ENCODE data around the gene RAC2. TPM values are rescaled to one million over a fixed set of nuclear protein-coding genes. Genes with fewer than 3 reads are reported as not detected.

Gene RAC2
- total RNA-seq, 1 experiment from 2014 or later: 90.5 TPM

DNA sequence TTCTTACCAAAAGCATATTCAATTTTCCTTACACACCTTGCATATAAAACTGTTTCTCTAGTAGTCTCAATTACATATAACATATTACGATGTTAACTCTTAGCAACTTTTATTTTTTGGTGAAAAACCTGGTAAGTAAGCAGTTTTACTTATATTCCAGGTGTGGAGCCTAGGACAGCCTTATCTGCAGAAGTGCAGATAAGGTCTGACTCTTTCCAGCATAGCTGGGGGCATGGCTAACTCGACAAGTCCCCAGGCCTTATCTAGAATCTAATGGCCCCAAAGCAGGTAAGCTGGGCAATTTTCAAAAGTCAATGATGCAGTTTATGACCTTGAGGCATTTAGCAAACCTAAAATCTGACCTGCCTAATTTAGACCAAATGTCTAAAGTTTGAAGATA is 51.9 kb downstream of the RAC2 start:
- H3K36me3 ChIP-seq (ENCODE audit: low read depth): no peaks in the 10 kb centered on the region; the same call in 1 of the 2 replicates
- TF ChIP-seq, protein P1, sequence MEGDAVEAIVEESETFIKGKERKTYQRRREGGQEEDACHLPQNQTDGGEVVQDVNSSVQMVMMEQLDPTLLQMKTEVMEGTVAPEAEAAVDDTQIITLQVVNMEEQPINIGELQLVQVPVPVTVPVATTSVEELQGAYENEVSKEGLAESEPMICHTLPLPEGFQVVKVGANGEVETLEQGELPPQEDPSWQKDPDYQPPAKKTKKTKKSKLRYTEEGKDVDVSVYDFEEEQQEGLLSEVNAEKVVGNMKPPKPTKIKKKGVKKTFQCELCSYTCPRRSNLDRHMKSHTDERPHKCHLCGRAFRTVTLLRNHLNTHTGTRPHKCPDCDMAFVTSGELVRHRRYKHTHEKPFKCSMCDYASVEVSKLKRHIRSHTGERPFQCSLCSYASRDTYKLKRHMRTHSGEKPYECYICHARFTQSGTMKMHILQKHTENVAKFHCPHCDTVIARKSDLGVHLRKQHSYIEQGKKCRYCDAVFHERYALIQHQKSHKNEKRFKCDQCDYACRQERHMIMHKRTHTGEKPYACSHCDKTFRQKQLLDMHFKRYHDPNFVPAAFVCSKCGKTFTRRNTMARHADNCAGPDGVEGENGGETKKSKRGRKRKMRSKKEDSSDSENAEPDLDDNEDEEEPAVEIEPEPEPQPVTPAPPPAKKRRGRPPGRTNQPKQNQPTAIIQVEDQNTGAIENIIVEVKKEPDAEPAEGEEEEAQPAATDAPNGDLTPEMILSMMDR (conservative IDR thresholded peaks at IDR 0.05): no peak
- no peak for TF ChIP-seq EZH2 (IDR thresholded peaks at IDR 0.05; ENCODE audit: low read depth)
- H3K79me2 ChIP-seq (ENCODE audit: low read depth): peaks cover 34% of the 10 kb centered on the region
- peaks cover 79% of the 10 kb centered on the region for H3F3A ChIP-seq (ENCODE audit: insufficient read depth, low read depth)
- CTCF ChIA-PET: no interaction called here
- H3K27me3 ChIP-seq (ENCODE audit: insufficient read depth, low read depth): no peaks in the 10 kb centered on the region
- intact Hi-C loops (cut with micrococcal nuclease; ENCODE audit: unreplicated experiment): loop anchor here (10.0 kb wide), 1 partner anchor 263 kb away; no protein-coding TSS in a partner anchor
- no peak for DNase-seq
- H3K4me3 ChIP-seq: no peak overlapping the region
- no TSS peak for BruUV-seq (replicated peaks)
- peak overlapping the region; percentile 94 for H3K27ac ChIP-seq
- H2AFZ ChIP-seq: no peak overlapping the region
- no peaks in the 10 kb centered on the region for H3K9me3 ChIP-seq (ENCODE audit: insufficient read depth, low read depth)
- H3K4me2 ChIP-seq: peak overlapping the region; percentile 77
- H3K9me2 ChIP-seq (ENCODE audit: insufficient read depth): no peaks in the 10 kb centered on the region
- no peaks in the 10 kb centered on the region for H4K20me1 ChIP-seq (ENCODE audit: insufficient read depth)
- POLR2A ChIA-PET (ENCODE audit: unreplicated experiment): interaction anchor here (0.6 kb wide), 1 partner anchor 18 kb away, joined by 3 read pairs; no protein-coding TSS in a partner anchor
- H3K4me1 ChIP-seq (replicated peaks; ENCODE audit: insufficient read depth): peaks cover 90% of the 10 kb centered on the region

DNA sequence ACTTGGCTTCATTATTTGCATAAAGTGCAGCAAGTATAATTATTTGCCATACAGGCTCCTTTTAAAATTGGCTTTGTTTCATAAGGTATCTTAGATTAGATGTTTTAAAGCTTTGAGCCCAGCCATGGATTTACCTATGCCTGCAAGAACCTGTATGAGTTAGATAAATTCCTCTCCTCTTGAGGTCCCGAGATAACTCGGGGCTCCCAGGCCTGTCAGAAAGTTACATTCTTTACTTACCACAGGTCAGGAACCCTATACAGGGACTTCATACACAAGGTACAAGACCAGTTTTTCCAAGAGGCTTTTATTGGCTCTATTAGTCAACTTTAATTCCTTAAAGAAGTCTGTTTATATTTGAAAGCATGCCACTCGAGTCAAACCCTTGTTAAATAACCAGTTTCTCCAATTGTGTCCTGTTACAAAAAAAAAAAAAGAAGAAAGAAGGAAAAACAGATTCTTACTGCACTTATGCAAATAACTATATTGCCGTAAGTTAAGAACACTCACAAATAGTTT is 53.7 kb downstream of the RAC2 start:
- POLR2A ChIA-PET (ENCODE audit: unreplicated experiment): interaction anchor here (0.6 to 0.7 kb wide), 2 partner anchors 8 to 628 kb away, joined by 3 to 8 read pairs; no protein-coding TSS in a partner anchor
- Histone ChIP-seq H3K27ac (peak overlapping the region; percentile 94), H3K4me3 (peak overlapping the region; percentile 65), H3K27me3 (ENCODE audit: insufficient read depth, low read depth) (no peaks in the 10 kb centered on the region), H3K9me2 (ENCODE audit: insufficient read depth) (no peaks in the 10 kb centered on the region), H4K20me1 (ENCODE audit: insufficient read depth) (no peaks in the 10 kb centered on the region), H3K4me2 (peak overlapping the region; percentile 77), H2AFZ (no peak overlapping the region), H3F3A (ENCODE audit: insufficient read depth, low read depth) (peaks cover 73% of the 10 kb centered on the region), H3K4me1 (replicated peaks; ENCODE audit: insufficient read depth) (peaks cover 86% of the 10 kb centered on the region), H3K79me2 (ENCODE audit: low read depth) (peaks cover 41% of the 10 kb centered on the region), H3K9me3 (ENCODE audit: insufficient read depth, low read depth) (no peaks in the 10 kb centered on the region), H3K36me3 (ENCODE audit: low read depth) (no peaks in the 10 kb centered on the region; the same call in 1 of the 2 replicates)
- TF ChIP-seq EZH2 (IDR thresholded peaks at IDR 0.05; ENCODE audit: low read depth): no peak
- TF ChIP-seq, protein P1 (conservative IDR thresholded peaks at IDR 0.05): no peak
- DNase-seq: peak; percentile 58 to 100
- intact Hi-C loops (cut with micrococcal nuclease; ENCODE audit: unreplicated experiment): loop anchor here (10.0 kb wide), 1 partner anchor 264 kb away; no protein-coding TSS in a partner anchor
- BruUV-seq (replicated peaks): no TSS peak
- CTCF ChIA-PET: interaction anchor here (1.4 kb wide), 1 partner anchor 12 kb away, joined by 5 read pairs; no protein-coding TSS in a partner anchor

DNA sequence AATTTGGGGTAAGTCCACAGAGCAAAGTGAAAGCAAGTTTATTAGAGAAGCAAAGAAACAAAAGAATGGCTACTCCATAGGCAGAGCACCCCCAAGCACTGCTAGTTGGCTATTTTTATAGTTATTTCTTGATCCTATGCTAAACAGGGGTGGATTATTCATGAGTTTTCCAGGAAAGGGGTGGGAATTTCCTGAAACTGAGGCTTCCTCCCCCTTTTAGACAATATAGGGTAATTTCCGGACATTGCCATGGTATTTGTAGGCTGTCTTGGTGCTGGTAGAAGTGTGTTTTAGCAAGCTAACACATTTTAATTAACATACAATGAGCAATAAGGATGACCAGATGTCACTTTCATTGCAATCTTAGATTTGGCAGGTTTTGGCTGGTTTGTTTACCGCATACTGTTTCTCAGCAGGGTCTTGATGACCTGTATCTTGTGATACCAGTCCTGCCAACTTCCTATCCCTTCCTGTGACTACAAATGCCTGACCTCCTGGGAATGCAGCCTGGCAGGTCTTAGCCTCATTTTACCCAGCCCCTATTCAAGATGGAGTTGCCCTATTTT is 55.1 kb downstream of the RAC2 start:
- H3K27me3 ChIP-seq (ENCODE audit: insufficient read depth, low read depth): no peaks in the 10 kb centered on the region
- H3K36me3 ChIP-seq (ENCODE audit: low read depth): no peaks in the 10 kb centered on the region; the same call in 1 of the 2 replicates
- no peaks in the 10 kb centered on the region for H3K9me2 ChIP-seq (ENCODE audit: insufficient read depth)
- ChIA-PET POLR2A (ENCODE audit: unreplicated experiment) (no interaction called here), CTCF (no interaction called here)
- intact Hi-C loops (cut with micrococcal nuclease; ENCODE audit: unreplicated experiment): loop anchor here (1.0 to 10.0 kb wide), 4 partner anchors 8 to 356 kb away; no protein-coding TSS in a partner anchor
- no peaks in the 10 kb centered on the region for H3K9me3 ChIP-seq (ENCODE audit: insufficient read depth, low read depth)
- H4K20me1 ChIP-seq (ENCODE audit: insufficient read depth): no peaks in the 10 kb centered on the region
- H3K79me2 ChIP-seq (ENCODE audit: low read depth): peaks cover 39% of the 10 kb centered on the region
- H3K4me3 ChIP-seq: peak overlapping the region; percentile 65
- DNase-seq: peak; percentile 79 to 99
- H2AFZ ChIP-seq: no peak overlapping the region
- H3K4me2 ChIP-seq: peak overlapping the region; percentile 77
- TF ChIP-seq, protein P1 (conservative IDR thresholded peaks at IDR 0.05): no peak
- no peak for TF ChIP-seq EZH2 (IDR thresholded peaks at IDR 0.05; ENCODE audit: low read depth)
- H3K4me1 ChIP-seq (replicated peaks; ENCODE audit: insufficient read depth): peaks cover 75% of the 10 kb centered on the region
- peaks cover 68% of the 10 kb centered on the region for H3F3A ChIP-seq (ENCODE audit: insufficient read depth, low read depth)
- BruUV-seq (replicated peaks): no TSS peak
- peak overlapping the region; percentile 94 for H3K27ac ChIP-seq
